Activated naive CD4-positive, alpha-beta T cell treated with anti-CD3 and anti-CD28 coated beads, Interleukin-2, amount 10 ng/mL, durations not matched to agents 7 days and 5 days (primary cell): ENCODE results near the gene PTPN4.
"Not testable (repeated sequence)": the region's sequence is repeated elsewhere in the genome, so short reads cannot be mapped to it uniquely, and the experiment has no call there.

Source experiments
- CTCF ChIA-PET: fragments of 350-600 bp; sonication (Branson Sonifier 250); formaldehyde crosslinking; loops from one replicate; lab custom pipeline; 2021; ENCODE audit warnings: antibody characterized with exemption; lab: Charles Lee
- DNase-seq: peaks from one replicate; pipeline ENCODE4 v3.0.0-alpha.2; 2020
- H3K27ac Mint-ChIP-seq: one replicate; pipeline ENCODE4 v1.8.0; 2021; ENCODE audit warnings: mild to moderate bottlenecking, moderate library complexity, mixed read lengths
- H3K27me3 Mint-ChIP-seq: one replicate; pipeline ENCODE4 v1.8.0; 2021; ENCODE audit warnings: mild to moderate bottlenecking, mixed read lengths
- H3K36me3 Mint-ChIP-seq: one replicate; pipeline ENCODE4 v1.8.0; 2021; ENCODE audit warnings: mixed read lengths
- H3K4me1 Mint-ChIP-seq: one replicate; pipeline ENCODE4 v1.8.0; 2021; ENCODE audit warnings: mixed read lengths
- H3K4me3 Mint-ChIP-seq: one replicate; pipeline ENCODE4 v1.8.0; 2021; ENCODE audit warnings: mild to moderate bottlenecking, moderate library complexity, mixed read lengths
- H3K9me3 Mint-ChIP-seq: one replicate; pipeline ENCODE4 v1.8.0; 2021; ENCODE audit warnings: mixed read lengths

PTPN4 gene

GRCh38 chr2:119947535-119947934, 187.8 kb downstream of the PTPN4 start:
- DNase-seq, result no peak

GRCh38 chr2:119950966-119951365, 191.2 kb downstream of the PTPN4 start:
- Mint-ChIP-seq H3K27ac (no peak overlapping the region), H3K27me3 (no peaks in the 10 kb centered on the region), H3K4me1 (peaks cover 12% of the 10 kb centered on the region), H3K9me3 (no peaks in the 10 kb centered on the region), H3K36me3 (peaks cover 73% of the 10 kb centered on the region), H3K4me3 (no peak overlapping the region)
- CTCF ChIA-PET, result no interaction called here
- DNase-seq, result no peak

More at GRCh38 chr2:119947535-119947934, 187.8 kb downstream of the PTPN4 start:
- CTCF ChIA-PET, result no interaction called here
- Mint-ChIP-seq H3K36me3 (peaks cover 74% of the 10 kb centered on the region), H3K27ac (peak overlapping the region; percentile 24), H3K4me3 (no peak overlapping the region), H3K27me3 (no peaks in the 10 kb centered on the region), H3K4me1 (peaks cover 26% of the 10 kb centered on the region), H3K9me3 (peaks cover 1% of the 10 kb centered on the region)

GRCh38 chr2:119958670-119959268, 199.0 kb downstream of the PTPN4 start:
- CTCF ChIA-PET, result interaction anchor here (0.6 kb wide), 1 partner anchor 384 kb away, joined by 3 read pairs; no protein-coding TSS in a partner anchor
- DNase-seq, result no peak

GRCh38 chr2:119960821-119961220, 201.1 kb downstream of the PTPN4 start:
- Mint-ChIP-seq H3K4me1 (peaks cover 3% of the 10 kb centered on the region), H3K4me3 (no peak overlapping the region), H3K27me3 (no peaks in the 10 kb centered on the region), H3K9me3 (no peaks in the 10 kb centered on the region), H3K27ac (no peak overlapping the region), H3K36me3 (peaks cover 64% of the 10 kb centered on the region)
- CTCF ChIA-PET, result no interaction called here
- no peak for DNase-seq

More at GRCh38 chr2:119958670-119959268, 199.0 kb downstream of the PTPN4 start:
- H3K9me3 Mint-ChIP-seq, result no peaks in the 10 kb centered on the region
- H3K4me1 Mint-ChIP-seq, result peaks cover 3% of the 10 kb centered on the region
- H3K36me3 Mint-ChIP-seq, result peaks cover 64% of the 10 kb centered on the region
- no peak overlapping the region for H3K27ac Mint-ChIP-seq
- H3K4me3 Mint-ChIP-seq, result no peak overlapping the region
- H3K27me3 Mint-ChIP-seq, result no peaks in the 10 kb centered on the region

- Mint-ChIP-seq H3K4me3 (no peak overlapping the region), H3K9me3 (peaks cover 1% of the 10 kb centered on the region), H3K36me3 (peaks cover 22% of the 10 kb centered on the region), H3K27me3 (no peaks in the 10 kb centered on the region), H3K4me1 (no peaks in the 10 kb centered on the region), H3K27ac (no peak overlapping the region)
- DNase-seq, result no peak
- CTCF ChIA-PET, result no interaction called here
Observed at GRCh38 chr2:119981896-119982295, 222.2 kb downstream of the PTPN4 start.

GRCh38 chr2:119982506-119982905, 222.8 kb downstream of the PTPN4 start:
- Mint-ChIP-seq H3K4me1 (no peaks in the 10 kb centered on the region), H3K9me3 (peaks cover 1% of the 10 kb centered on the region), H3K27me3 (no peaks in the 10 kb centered on the region), H3K36me3 (peaks cover 18% of the 10 kb centered on the region), H3K4me3 (no peak overlapping the region), H3K27ac (no peak overlapping the region)
- CTCF ChIA-PET, result no interaction called here
- no peak for DNase-seq

- H3K36me3 Mint-ChIP-seq, result peaks cover 18% of the 10 kb centered on the region
- no peak overlapping the region for H3K4me3 Mint-ChIP-seq
- no peaks in the 10 kb centered on the region for H3K4me1 Mint-ChIP-seq
- H3K27ac Mint-ChIP-seq, result no peak overlapping the region
- DNase-seq, result no peak
- H3K27me3 Mint-ChIP-seq, result peaks cover 3% of the 10 kb centered on the region
- CTCF ChIA-PET, result no interaction called here
- peaks cover 1% of the 10 kb centered on the region for H3K9me3 Mint-ChIP-seq
Observed at GRCh38 chr2:119983108-119983507, 223.4 kb downstream of the PTPN4 start.

- Mint-ChIP-seq H3K9me3 (no peaks in the 10 kb centered on the region), H3K27ac (no peak overlapping the region), H3K27me3 (peaks cover 7% of the 10 kb centered on the region), H3K4me1 (no peaks in the 10 kb centered on the region), H3K4me3 (no peak overlapping the region), H3K36me3 (no peaks in the 10 kb centered on the region)
- CTCF ChIA-PET, result no interaction called here
- no peak for DNase-seq
Observed at GRCh38 chr2:119996148-119996547, 236.4 kb downstream of the PTPN4 start.

GRCh38 chr2:119996896-119997891, 237.5 kb downstream of the PTPN4 start:
- H3K4me3 Mint-ChIP-seq, H3K36me3 Mint-ChIP-seq, H3K4me1 Mint-ChIP-seq, H3K27me3 Mint-ChIP-seq, CTCF ChIA-PET, H3K27ac Mint-ChIP-seq, H3K9me3 Mint-ChIP-seq, DNase-seq: not testable (repeated sequence)

- Mint-ChIP-seq H3K4me3 (no peak overlapping the region), H3K9me3 (no peaks in the 10 kb centered on the region), H3K27me3 (peaks cover 5% of the 10 kb centered on the region), H3K27ac (no peak overlapping the region), H3K4me1 (peaks cover 3% of the 10 kb centered on the region), H3K36me3 (no peaks in the 10 kb centered on the region)
- DNase-seq, result no peak
- CTCF ChIA-PET, result no interaction called here
Observed at GRCh38 chr2:120001471-120001870, 241.7 kb downstream of the PTPN4 start.

- H3K36me3 Mint-ChIP-seq, result no peaks in the 10 kb centered on the region
- CTCF ChIA-PET, result no interaction called here
Observed at GRCh38 chr2:120004254-120004653, 244.5 kb downstream of the PTPN4 start.

GRCh38 chr2:120005834-120006521, 246.3 kb downstream of the PTPN4 start:
- peaks cover 7% of the 10 kb centered on the region for H3K4me1 Mint-ChIP-seq
- H3K9me3 Mint-ChIP-seq, result no peaks in the 10 kb centered on the region
- H3K36me3 Mint-ChIP-seq, result no peaks in the 10 kb centered on the region
- no peak for DNase-seq
- H3K27ac Mint-ChIP-seq, result no peak overlapping the region
- peaks cover 5% of the 10 kb centered on the region for H3K27me3 Mint-ChIP-seq
- H3K4me3 Mint-ChIP-seq, result no peak overlapping the region
- CTCF ChIA-PET, result no interaction called here

More at GRCh38 chr2:120004254-120004653, 244.5 kb downstream of the PTPN4 start:
- DNase-seq, result no peak
- Mint-ChIP-seq H3K4me1 (peaks cover 7% of the 10 kb centered on the region), H3K9me3 (no peaks in the 10 kb centered on the region), H3K4me3 (no peak overlapping the region), H3K27me3 (no peaks in the 10 kb centered on the region), H3K27ac (no peak overlapping the region)

GRCh38 chr2:120007851-120008250, 248.1 kb downstream of the PTPN4 start:
- H3K27ac Mint-ChIP-seq, result no peak overlapping the region
- CTCF ChIA-PET, result no interaction called here

GRCh38 chr2:120012363-120012762, 252.6 kb downstream of the PTPN4 start:
- no peak for DNase-seq
- no peak overlapping the region for H3K27ac Mint-ChIP-seq
- peaks cover 19% of the 10 kb centered on the region for H3K4me1 Mint-ChIP-seq
- peaks cover 2% of the 10 kb centered on the region for H3K36me3 Mint-ChIP-seq
- no peaks in the 10 kb centered on the region for H3K9me3 Mint-ChIP-seq
- H3K4me3 Mint-ChIP-seq, result peak overlapping the region; percentile 44
- peaks cover 20% of the 10 kb centered on the region for H3K27me3 Mint-ChIP-seq
- CTCF ChIA-PET, result interaction anchor here (0.5 to 1.5 kb wide), 7 partner anchors 46 to 404 kb away, joined by 3 to 6 read pairs (median 3); no protein-coding TSS in a partner anchor

More at GRCh38 chr2:120007851-120008250, 248.1 kb downstream of the PTPN4 start:
- Mint-ChIP-seq H3K27me3 (peaks cover 13% of the 10 kb centered on the region), H3K36me3 (no peaks in the 10 kb centered on the region), H3K4me1 (peaks cover 13% of the 10 kb centered on the region), H3K9me3 (no peaks in the 10 kb centered on the region), H3K4me3 (no peak overlapping the region)
- DNase-seq, result no peak
